Stimulated activated CD4-positive, alpha-beta T cell treated with anti-CD3 and anti-CD28 coated beads, Interleukin-12 subunit alpha, Interleukin-12 subunit beta, amount 100 ng/mL, for 4 hours (primary cell): ENCODE measurements around the gene MAN1A2.

Experiments
- DNase-seq: peaks from one replicate; pipeline ENCODE4 v3.0.0-alpha.2; 2020

MAN1A2 gene

GRCh38 chr1:117362986-117363385 is 4.3 kb upstream of the MAN1A2 start:
- no peak for DNase-seq

DNA sequence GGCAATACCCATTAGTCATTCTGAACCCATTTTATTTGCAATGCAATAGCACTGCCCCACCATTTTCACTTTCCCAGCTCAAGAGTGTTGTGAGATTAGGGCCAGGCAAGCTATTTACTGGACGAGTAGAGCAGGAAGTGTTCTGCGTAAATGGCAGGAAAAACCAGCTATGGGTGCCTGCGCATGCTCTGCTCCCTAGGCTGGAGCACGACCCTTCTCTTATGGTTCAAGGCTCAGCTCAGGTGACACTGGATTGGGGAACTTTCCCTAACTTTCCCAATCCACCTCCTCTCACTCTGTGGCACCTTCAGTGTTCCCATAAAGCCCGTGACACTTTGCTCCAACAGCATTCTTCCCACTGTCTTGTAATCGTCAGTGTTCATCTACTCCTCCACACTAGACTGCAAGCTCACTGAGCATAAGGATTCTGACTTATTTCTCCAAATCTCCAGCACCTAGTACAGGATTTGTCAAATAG is 3.6 kb upstream of the MAN1A2 start:
- DNase-seq = no peak

DNA sequence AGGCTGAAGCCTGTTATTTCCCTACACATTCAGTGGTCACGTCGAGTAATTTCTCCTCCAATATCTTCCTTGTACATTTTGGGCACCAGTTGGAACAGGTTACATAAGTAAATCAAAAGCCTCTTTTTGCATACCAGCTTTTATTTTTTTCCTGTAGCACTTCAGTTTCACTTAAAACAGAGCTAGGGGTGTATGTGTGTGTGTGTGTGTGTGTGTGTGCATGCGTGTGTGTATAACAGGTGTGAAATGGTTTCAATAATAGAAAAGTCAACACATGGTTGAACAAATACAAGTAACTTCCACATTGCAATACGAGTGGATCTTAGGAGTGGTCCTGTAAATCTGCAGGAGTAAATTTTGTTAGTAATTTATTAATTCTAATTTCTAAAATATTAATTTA is 3.0 kb upstream of the MAN1A2 start:
- no peak for DNase-seq

DNA sequence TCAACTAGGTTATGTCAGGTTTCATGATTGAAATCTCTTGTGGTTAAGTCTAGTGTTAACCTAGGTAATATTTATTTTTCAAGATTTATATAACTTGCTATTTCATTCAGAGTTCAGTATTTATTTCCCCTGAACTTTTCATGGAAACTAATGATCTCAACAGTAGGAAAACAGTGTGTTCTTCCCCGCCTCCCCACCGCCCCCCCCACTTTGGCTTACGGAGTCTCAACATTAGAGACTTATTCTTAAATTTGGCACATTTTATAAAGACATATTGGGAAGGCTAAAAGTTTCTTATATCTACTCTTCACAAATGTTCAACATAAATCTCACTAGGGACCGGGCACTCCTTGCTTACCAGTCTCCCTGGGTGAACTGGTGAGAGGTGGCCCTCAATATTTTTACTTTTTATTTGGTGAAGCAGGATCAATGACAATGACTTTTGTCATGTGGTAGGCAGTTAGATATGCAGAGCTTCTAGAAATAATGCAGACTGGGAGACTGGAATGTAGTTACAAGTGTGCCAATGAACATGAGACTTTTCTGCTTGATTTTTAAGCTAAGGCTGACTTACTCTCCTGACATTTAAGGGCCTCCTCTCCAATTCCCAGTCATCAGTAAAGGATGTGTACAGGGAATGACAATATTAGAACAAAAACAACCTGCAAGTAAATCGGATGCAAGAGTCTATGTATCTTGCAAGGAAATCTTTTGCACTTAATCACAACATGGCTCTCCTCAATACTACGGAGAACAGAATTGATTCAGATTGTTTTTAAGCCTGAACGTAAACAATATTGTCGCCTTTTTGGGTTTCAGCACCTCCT is 1.7 kb upstream of the MAN1A2 start:
- no peak for DNase-seq

GRCh38 chr1:117366177-117367045 is 838 bp upstream of the MAN1A2 start:
- DNase-seq = peak; percentile 83

DNA sequence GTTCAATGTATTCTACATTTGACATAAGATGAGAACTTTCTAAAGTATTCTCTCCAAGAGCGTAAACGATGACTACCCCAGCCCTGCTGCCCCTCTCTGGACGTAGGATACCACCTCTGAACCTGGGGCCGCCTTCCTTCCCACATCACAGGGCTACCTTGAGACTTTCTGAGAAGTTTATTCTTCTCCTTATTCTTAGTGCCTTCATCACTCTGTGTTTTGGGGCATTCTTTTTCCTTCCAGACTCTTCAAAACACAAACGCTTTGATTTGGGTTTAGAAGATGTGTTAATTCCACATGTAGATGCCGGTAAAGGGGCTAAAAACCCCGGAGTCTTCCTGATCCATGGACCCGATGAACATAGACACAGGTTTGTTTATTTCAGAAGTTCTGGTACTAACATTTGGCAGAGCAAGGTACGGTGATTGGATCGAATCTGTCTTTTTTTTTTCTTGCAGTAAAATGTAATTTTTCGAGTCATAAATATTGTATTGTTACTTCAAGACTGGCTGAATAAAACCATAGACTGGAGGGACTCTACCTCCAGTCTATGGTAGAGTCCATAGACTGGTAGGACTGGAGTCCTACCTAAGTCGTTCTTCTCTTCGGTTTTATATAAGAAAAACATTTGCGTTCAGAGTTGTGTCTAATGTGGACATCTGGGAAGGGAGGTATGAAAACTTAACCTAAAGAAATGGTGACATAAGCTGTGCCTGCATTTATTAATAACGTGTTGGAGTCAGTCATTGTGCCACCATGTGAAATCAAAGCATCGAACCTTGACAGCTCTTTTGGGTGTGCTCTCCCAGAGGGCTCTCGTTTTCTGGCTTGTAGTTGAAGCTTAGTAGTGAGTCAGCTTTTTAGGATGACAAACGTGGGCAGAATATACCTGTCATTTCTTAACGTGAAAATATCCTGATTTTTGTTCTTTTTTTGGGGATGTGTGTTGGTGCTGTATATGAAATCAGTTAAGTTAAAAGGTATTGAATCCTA is 1.2 kb downstream of the MAN1A2 start:
- DNase-seq = no peak

- DNase-seq = no peak
These were observed 2.8 kb downstream of the MAN1A2 start for GRCh38 chr1:117370071-117370470.

DNA sequence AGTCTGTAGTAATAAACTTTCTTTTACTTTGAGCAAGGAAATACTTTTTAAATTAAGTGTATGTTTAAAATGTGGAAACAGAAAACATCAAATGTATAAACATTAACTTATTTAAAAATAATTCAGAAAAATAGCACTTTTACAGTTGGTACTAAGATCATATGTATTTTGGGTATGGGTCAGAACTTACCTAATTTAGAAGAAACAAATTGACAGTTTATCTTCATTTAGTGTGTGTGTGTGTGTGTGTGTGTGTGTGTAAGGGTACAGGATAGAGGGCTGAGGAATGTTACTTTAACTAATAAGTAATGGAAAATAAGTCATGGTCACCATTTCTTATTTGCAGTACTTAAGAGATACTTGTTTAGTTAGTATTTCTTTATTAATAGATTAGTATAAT is 3.3 kb downstream of the MAN1A2 start:
- DNase-seq = no peak

GRCh38 chr1:117371441-117372151 is 4.3 kb downstream of the MAN1A2 start:
- DNase-seq = no peak

DNA sequence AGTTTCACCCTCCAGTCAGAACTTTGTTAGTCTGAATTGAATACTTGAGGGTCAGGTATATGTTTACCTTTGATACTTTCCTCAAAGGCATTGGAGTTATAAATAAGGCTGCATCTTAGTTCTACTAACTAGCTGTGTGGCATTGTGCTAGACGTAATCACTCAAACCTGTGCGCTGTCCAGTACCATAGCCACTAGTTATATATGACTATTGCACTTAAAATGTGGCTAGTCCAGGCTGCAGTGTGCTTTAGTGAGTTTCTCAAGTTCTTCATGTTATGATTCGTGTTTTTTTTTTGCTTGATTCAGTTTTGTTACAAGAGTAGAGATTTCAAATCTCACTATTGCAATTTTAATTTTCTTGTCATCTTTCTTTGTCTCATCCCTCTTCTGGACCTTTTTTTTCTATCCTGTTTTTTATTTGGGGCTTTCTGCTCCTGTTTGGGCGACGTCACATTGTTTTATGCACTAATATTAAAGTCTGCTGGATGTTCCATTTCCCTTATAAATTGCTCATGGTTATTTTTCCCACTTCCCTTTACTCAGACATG is 5.7 kb downstream of the MAN1A2 start:
- no peak for DNase-seq

DNA sequence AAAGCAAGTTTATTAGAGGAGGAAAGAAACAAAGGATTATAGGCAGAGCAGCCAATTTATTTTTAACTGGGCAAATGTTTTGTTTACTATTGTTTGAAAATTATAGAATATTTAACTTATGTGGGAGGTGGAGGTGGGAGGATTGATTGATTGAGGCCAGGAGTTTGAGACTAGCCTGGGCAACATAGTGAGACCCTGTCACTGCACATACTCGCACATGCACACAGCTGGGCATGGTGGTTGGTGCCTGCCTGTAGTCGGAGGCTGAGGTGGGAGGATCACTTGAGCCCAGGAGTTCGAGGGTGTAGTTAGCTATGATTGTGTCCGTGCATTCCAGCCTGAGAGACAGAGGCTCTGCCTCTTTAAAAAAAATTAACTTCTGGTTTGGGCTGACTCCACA is 6.7 kb downstream of the MAN1A2 start:
- DNase-seq = no peak

DNA sequence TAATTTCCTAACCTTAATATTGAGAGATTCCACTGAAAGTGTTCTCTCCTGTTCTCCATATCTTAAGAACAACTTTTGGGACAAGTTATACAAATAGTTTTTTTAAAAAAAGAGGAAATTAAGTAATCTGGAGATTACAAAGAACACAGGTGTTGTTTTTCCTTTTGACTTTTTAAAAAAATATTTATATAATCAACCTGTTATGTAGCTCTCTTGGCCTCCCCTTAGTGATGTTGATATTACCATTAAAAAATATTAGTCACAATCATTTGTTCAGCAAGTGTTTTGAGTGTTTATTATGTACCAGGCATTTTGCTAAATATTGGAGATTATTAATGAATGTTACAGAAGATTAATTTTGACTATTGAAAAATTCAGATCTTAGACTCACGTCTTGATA is 8.1 kb downstream of the MAN1A2 start:
- DNase-seq = no peak

DNA sequence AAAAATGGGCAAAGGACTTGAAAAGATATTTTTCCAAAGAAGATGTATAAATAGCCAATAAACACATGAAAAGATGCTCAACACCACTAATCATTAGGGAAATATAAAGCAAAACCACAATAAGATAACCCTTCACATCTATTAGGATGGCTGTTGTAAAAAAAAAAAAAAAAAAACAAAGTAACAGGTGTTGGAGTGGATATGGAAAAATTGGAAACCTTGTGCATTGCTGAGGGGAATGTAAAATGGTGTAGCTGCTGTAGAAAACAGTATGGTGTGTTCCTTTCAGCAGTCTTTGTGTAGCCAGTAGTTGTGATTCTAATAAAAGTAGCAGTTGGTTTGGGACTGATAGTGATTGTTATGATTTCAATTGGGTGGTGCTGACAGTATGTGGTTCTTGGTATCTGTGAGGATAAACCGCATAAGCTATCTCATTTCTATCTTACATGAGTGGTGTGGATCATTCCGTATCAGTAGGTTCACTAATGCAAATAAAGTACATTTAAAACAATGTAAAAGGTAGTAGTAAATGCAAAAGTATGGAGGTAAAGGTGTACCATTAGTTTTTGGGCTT is 19.9 kb downstream of the MAN1A2 start:
- no peak for DNase-seq

DNA sequence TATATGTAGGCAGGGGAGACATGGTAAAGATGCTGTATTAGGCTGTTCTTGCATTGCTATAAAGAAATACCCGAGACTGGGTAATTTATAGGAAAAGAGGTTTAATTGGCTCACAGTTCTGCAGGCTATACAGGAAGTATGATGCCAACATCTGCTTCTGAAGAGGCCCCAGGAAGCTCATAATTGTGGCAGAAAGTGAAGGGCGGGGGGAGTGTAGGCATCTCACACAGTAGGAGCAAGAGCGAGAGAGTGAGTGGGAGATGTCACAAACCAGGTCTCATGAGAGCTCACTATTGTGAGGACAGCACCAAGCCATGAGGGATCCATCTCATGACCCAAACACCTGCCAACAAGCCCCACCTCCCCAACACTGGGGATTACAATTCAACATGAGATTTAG is 21.1 kb downstream of the MAN1A2 start:
- no peak for DNase-seq

DNA sequence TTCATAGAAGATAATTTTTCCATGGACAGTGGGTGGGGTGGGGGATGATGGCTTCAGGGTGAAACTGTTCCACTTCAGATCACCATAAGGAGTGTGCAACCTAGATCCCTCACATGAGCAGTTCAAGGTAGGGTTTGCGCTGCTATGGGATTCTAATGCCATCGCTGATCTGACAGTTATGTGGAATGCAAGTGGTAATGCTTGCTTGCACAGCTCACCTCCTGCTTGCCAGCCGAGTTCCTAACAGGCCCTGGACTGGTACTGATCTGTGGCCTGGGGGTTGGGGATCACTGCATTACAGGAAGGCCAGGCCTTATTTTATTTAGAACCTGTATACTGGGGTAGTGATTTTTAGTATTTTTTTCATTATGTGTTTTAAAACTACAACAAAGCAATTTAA is 22.0 kb downstream of the MAN1A2 start:
- no peak for DNase-seq

DNA sequence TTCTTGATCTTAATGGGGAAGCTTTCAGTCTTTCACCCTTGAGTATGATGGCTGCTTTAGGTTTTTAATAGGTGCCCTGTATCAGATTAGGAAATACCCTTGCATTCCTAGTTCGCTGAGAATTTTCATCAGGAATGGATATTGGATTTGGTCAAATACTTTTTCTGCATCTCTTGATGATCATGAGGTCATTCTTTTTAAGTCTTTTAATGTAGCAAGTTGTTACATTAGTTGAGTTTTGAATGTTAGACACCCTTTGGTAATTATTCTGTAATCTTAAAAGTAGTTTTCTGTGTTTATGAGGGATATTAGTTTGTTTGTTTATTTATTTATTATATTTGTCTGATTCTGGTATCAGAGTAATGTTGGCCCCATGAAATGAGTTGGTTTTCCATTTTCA is 22.5 kb downstream of the MAN1A2 start:
- no peak for DNase-seq

GRCh38 chr1:117392771-117393170 is 25.5 kb downstream of the MAN1A2 start:
- no peak for DNase-seq

DNA sequence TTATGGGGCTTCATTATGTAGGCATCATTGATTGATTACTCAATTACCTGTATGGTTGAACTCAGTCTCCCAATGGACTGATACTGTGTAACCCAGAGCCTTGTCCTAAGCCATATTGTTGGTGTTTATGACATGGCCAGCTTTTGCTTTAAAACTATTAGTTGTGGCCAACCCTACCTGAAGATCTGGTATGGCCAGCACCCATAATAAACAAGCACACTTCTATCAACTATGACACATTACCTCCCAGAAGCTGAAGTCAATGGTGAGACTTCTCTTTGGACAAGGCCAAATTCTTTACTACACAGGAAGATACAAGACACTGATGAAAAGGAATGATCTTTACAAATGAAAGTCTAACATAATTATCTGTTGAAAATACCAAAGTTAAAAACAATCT is 28.8 kb downstream of the MAN1A2 start:
- DNase-seq = no peak

- DNase-seq = no peak
These were observed 29.4 kb downstream of the MAN1A2 start for GRCh38 chr1:117396636-117397035.

DNA sequence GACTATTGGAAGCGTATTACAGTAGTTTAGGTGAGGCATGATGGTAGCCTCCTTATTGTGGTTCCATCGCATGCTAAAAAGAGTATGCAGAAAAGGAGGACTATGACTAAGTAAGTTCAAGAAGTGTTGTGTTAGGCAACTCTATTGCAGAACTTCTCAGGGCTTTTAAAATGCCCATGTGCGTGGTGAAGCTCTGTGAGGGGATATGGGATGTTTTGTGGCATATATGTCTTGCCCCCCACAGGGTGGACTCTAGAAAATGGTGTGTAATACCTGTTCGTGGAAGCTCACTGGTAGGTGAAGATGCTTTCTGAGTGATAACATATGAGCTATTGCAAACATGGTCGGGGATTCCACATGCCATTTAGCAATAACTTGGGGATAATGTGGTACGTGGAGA is 31.7 kb downstream of the MAN1A2 start:
- no peak for DNase-seq

DNA sequence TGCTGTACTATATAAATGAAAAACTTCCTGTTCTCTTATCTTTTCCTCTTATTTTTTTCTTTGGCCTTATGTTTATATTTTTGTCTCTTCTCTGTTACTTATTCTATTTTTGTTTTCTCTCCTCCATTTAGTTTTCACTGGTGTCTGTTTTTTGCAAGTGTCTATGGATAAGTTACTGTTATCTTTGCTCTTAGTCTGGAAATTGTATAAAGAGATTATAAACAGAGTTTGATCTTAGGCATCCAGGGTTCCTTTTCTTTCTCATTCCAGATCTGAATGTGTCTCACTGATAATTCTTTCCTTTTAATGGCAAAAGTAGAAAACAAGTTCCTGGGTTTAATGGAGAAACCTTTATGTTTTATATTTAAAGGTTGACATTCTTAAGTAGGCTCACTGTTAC is 34.5 kb downstream of the MAN1A2 start:
- DNase-seq = no peak
